ENCODE data around the gene OR8G1.
"Not testable (repeated sequence)": the region's sequence is repeated elsewhere in the genome, so short reads cannot be mapped to it uniquely, and the experiment has no call there.

OR8G1 gene

GRCh38 chr11:124238512-124238911, 2.4 kb upstream of the OR8G1 start:
- no peak for DNase-seq (ENCODE audit: low read depth)

- DNase-seq (ENCODE audit: low read depth), result not testable (repeated sequence)
These were observed 9.0 kb downstream of the OR8G1 start for GRCh38 chr11:124249869-124250268.

GRCh38 chr11:124256076-124256475, 15.2 kb downstream of the OR8G1 start, which contains the start of gene OR8G5:
Gene OR8G5 (plus strand): TSS chr11:124256376. CDS start chr11:124264932, 8,556 bp downstream.
- DNase-seq (ENCODE audit: low read depth), result no peak

- DNase-seq (ENCODE audit: low read depth), result not testable (repeated sequence)
These were observed 24.1 kb downstream of the OR8G1 start for GRCh38 chr11:124265041-124265440.

- DNase-seq (ENCODE audit: low read depth), result not testable (repeated sequence)
These were observed 30.0 kb downstream of the OR8G1 start for GRCh38 chr11:124270886-124271285.

- no peak for DNase-seq (ENCODE audit: low read depth)
These were observed 33.1 kb downstream of the OR8G1 start for GRCh38 chr11:124274000-124274399.

GRCh38 chr11:124276081-124276480, 35.2 kb downstream of the OR8G1 start:
- DNase-seq (ENCODE audit: low read depth), result no peak

- no peak for DNase-seq (ENCODE audit: low read depth)
These were observed 36.3 kb downstream of the OR8G1 start for GRCh38 chr11:124277207-124277606.

GRCh38 chr11:124277804-124278203, 36.9 kb downstream of the OR8G1 start:
- no peak for DNase-seq (ENCODE audit: low read depth)

GRCh38 chr11:124278261-124278660, 37.4 kb downstream of the OR8G1 start:
- DNase-seq (ENCODE audit: low read depth), result no peak

- DNase-seq (ENCODE audit: low read depth), result no peak
These were observed 44.9 kb downstream of the OR8G1 start for GRCh38 chr11:124285610-124286344.

- DNase-seq (ENCODE audit: low read depth), result no peak
These were observed 53.8 kb downstream of the OR8G1 start for GRCh38 chr11:124294687-124295086.

GRCh38 chr11:124296016-124296415, 55.1 kb downstream of the OR8G1 start:
- no peak for DNase-seq (ENCODE audit: low read depth)

- no peak for DNase-seq (ENCODE audit: low read depth)
These were observed 57.0 kb downstream of the OR8G1 start for GRCh38 chr11:124297921-124298320.

GRCh38 chr11:124301548-124301947, 60.7 kb downstream of the OR8G1 start:
- no peak for DNase-seq (ENCODE audit: low read depth)

GRCh38 chr11:124302347-124303125, 61.6 kb downstream of the OR8G1 start:
- no peak for DNase-seq (ENCODE audit: low read depth)
